CD4-positive, alpha-beta T cell treated with Interleukin-17A for 4 hours (primary cell): ENCODE data around the gene SUSD6.
"Not testable (repeated sequence)": the region's sequence is repeated elsewhere in the genome, so short reads cannot be mapped to it uniquely, and the experiment has no call there.

ENCODE experiments used
- DNase-seq: peaks from one replicate; pipeline ENCODE4 v3.0.0-alpha.2; 2020; ENCODE audit warnings: mixed read lengths

Gene SUSD6

DNA sequence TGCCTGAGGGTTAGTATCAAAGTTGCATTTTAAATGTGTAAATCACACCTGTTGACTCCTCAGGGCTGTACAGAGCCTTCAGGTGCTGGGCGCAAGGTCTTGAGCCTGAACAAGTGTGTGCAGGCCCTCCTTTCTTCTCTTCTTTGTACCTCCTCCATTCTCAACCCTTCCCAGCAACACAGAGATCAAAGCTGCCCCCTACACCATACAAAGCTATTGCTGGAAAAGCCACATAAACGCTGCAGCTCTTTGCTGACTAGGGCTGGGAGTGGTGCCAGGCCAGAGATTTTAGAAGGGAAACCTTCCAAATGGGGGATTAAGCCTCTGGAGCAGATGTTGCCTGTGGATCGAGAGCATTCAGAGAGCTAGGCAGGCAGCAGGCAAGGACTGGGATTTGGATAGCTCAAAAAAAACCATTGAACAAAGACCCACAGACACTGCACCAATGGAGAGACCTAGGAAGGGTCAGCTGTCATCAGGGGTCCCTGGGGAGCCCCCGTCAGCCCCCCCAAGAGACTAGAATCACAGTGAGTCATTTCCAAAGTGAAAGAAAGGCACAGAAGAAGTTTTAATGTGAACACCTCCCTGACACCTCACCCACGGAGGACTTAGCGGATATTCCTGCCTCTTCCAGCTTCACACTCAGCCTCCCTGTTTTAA lies 18.2 kb upstream of the SUSD6 start:
- no peak for DNase-seq

DNA sequence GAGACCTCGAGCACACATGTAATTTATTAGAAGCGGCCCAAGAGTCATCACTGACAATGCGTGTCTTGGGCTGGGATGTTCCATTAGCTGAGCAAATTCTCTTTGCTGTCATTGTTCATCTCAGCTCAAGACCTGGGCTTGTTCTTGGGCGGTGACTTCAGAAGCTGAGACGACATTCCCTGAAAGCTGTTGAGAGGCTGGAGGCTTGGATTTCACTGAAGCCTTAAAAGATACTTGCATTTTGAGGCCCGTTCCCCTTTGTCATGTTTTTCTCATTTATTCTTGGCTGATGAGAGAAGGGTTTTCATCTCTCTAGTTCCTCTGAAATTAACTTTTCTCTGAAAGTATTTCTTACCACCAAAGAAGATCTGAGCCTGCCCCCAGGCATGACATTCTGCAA lies 16.6 kb upstream of the SUSD6 start:
- no peak for DNase-seq

DNA sequence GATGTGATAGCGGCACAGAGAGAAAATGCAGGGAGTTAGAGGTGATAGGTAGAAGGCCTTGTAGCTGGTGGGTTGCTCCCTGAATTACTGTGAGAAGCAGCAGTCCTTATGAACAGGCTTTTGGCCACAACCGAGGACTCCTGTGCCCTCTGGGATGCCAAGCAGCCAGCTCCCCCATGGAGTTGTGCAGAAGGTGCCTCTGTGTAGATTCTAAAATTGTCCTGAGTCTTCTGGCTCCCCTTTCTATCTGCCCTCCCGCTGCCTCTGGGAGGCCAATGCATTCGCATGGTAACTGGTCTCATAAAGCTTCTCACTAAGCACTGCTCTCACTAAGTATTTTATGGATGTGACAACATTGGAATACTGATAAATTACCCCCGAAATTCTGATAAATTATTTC lies 16.1 kb upstream of the SUSD6 start:
- no peak for DNase-seq

GRCh38 chr14:69599431-69599830 lies 12.0 kb upstream of the SUSD6 start:
- not testable (repeated sequence) for DNase-seq

GRCh38 chr14:69600304-69600891 lies 11.0 kb upstream of the SUSD6 start:
- no peak for DNase-seq

- no peak for DNase-seq
Measured at GRCh38 chr14:69605738-69606137, 5.7 kb upstream of the SUSD6 start.

- no peak for DNase-seq
Measured at GRCh38 chr14:69606258-69607184, 4.9 kb upstream of the SUSD6 start.

DNA sequence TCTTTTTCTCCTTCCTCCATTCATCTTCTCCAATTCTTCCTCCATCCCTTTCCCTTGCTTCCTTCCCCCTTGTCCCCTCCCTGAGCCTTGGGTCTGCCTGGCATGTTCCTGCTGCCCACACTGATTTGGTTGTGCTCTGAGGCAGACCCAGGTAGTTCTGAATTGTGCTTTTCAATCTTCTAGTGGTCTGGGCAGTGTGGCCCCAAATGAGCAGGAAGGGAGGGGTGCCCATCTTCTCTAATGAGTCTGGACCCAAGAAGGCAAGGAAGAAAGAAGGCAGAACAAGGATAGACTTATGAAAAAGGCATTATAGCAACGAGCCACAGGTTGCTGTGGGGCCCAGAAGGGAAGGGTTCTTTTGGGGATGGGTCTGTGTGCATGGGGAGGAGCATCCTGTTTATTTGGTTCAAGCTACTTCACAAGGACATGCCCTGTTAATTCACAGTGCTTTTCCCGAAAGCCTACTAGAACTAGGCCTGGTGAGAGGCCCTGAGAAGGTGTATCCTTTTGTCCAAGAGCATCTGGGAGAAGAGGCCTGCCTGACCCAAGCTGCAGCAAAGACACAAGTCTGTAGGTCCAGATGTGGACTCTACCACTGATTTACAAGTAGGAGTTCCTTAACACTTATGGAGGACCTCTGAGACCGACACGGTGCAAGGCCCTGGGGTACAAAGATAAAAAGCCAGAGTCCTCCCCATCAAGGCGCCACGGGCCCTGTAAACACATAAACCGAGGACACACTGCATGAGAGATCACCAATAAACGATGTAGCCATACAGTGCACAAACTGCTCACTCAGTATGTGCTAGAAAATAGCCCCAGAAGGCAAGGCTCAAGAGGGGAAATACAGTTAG lies 1.1 kb upstream of the SUSD6 start:
- no peak for DNase-seq

- peak; percentile 15 for DNase-seq
Measured at GRCh38 chr14:69610874-69611171, 573 bp upstream of the SUSD6 start.

DNA sequence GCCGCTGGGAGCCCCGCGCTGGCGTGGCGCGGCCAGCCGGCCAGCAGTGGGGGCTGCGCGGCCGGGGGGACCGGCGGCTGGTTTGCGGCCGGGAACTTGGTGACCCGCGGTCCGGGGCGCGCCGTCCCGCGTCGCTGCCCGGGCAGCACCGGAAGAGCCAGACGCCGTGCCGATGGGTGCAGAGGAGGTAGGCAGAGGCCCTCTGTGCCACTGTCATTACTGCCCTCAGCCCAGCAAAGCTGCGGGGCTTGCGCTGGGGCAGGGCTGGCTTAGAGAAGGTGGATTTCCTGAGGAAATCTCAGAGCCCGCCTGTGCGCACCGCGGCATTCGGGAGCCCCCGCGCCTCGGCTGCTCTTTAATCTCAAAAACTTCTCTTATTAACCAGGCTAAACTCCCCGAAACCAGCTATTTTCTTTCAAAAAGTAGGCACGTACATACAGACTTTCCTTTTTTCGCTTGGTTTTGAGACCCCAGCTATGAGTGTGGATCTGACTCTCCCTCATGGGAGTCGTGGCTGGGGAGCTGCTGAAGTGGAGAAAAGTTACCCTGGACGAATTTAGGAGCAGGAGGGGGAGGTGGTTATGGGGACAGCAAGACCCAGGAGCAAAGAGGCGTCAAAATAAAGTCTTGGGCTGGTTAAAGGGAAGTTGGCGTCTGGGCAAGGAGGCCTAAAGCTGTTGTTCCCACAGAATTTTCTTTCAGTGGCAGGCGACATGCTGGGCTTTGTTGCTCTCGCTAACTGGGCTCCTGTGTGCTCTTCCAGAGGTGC lies 802 bp downstream of the SUSD6 start:
- DNase-seq = peak; percentile 60

- DNase-seq = peak; percentile 12
Measured at GRCh38 chr14:69612783-69613130, 1.4 kb downstream of the SUSD6 start.

DNA sequence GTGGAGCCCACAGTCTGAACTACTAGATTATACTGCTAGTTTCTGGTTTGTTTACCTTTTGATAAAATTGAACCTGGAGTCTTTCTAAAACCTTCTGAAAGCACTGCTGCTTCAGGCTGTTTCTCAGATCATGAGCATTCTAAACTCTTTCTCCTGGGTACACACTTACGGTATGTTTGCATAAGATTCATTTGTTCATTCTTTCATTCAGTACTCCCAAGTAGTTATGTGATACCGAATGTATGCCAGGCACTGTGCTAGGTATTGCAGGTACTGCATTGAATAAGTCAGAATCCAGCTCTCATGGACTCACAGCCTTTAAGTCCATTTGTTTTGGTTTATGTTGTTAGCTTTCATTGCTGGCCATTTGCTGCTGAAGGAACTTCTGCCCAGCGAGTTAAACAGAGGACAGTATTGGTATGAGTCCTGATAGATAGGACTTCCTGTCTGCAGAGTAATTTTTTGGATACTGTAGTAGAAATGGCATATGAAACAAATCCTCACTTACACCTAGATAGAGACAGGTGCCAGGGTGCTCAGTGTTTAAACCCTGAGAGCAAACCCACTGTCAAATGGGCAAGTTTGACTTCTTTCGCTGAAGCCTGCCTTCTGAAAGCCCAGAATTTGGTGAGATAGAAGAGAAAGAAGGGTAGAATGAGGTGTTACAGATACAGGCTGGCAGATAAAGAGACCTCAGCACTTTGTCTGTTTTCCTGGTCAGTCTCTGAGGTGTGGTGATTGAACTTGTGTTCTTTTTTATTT lies 2.1 kb downstream of the SUSD6 start:
- no peak for DNase-seq

- no peak for DNase-seq
Measured at GRCh38 chr14:69614592-69614991, 3.2 kb downstream of the SUSD6 start.

DNA sequence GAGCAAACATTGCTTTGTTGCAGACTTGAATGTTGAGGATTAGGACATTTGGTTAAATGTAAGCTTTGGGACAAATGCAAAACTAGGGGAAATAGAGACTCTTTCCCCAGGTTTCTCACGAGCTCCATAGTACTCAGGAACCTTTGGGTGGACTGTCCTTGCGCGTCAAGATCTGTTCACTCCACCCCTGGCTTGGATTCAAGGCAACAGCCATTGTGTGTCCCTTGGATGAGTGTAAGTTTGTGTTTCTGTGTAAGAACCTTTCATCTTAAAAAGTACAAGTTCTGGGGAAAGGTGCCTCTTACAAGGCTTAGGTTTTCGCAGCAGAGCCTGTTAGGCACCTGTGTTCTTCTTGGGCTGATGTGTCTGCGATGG lies 3.7 kb downstream of the SUSD6 start:
- no peak for DNase-seq

GRCh38 chr14:69615496-69616407 lies 4.4 kb downstream of the SUSD6 start:
- DNase-seq = peak; percentile 59

DNA sequence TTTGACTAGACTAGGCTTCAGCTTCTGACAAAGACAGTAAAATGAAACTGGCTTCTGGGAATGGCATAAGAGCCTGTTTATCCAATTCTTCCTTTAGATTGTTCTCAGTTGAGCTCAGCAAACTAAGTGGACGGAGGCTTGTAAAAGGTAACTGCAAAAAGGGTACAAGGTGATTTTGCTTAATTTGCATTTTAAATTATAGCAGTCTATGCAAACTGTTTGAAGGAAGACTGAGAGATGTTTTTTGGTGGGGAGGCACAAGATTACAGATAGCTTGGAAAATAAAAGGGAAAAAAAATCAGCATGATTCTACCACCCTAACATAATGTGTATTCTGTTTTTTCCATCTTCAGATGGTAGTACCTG lies 5.0 kb downstream of the SUSD6 start:
- DNase-seq = no peak

DNA sequence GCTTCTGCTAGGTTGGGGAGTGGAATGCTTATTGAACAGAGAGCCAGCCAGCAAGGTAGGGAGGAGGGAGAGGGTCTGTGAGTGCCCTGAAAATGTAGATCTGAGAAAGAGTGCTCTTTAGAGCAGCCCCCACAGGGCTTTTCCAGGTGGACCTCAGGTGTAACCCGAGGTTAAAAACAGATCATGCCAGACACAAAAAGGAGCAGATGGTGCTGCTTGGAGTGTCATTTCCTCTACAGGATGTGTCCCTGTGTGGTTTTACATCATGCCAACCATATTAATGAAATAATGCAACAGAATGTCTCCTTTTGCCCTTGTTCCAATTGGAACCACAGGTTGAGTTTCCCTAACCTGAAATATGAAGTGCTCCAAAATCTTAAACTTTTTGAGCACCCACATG lies 6.4 kb downstream of the SUSD6 start:
- DNase-seq = no peak

- no peak for DNase-seq
Measured at GRCh38 chr14:69619012-69619411, 7.6 kb downstream of the SUSD6 start.

DNA sequence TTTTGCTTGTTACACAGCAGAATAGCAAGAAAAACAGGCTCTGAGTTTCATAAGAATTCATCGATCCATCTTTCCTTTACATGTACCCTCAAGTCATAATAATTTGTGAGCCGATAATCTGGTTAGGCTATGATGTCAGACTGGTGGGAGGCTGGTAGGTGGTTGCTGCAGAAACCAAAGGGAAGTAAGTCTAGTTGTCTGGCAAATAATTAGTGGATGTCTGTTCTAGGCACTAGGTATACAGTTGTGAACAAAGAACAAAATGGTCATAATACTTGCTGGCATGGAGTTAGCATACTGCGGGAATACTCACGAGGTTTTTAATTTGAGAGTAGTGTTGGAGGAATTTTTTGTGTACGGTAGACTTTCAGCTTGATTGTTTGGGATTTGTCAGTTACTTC lies 8.8 kb downstream of the SUSD6 start:
- peak; percentile 26 for DNase-seq

DNA sequence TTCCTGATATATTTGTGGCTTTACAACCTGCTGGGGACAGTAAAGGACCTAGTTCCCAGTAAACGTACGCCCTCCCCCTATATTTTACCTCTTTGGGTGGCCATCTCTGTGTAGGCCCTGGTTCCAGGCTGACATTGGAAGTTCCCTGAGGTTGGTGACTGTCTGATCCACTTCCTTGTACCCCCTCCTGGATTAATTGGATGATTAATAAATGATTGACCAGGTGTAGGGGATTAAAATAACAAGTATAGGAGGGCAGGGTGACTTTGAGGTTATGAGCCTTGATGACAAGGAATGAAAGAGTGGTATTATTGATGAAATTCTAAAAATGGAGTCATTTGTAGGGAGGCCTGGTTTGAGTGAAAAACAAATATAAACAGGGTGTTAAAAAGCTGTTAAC lies 9.6 kb downstream of the SUSD6 start:
- no peak for DNase-seq

DNA sequence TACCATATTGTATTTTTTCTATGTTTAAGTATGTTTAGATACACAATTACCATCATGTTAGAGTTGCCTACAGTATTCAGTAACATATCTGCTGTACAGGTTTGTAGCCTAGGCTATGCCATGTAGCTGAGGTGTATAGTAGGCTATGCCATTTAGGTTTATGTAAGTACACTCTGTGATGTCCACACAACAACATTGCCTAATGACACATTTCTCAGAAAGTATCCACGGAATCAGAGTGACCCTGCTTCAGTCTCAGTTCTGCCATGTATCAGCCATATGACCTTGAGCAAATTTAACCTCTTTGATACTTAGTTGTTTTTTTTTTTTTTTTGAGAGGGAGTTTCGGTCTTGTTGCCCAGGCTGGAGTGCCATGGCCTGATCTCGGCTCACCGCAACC lies 12.7 kb downstream of the SUSD6 start:
- no peak for DNase-seq
